ENCODE measurements around the gene ANKRD53.

The ANKRD53 gene

DNA sequence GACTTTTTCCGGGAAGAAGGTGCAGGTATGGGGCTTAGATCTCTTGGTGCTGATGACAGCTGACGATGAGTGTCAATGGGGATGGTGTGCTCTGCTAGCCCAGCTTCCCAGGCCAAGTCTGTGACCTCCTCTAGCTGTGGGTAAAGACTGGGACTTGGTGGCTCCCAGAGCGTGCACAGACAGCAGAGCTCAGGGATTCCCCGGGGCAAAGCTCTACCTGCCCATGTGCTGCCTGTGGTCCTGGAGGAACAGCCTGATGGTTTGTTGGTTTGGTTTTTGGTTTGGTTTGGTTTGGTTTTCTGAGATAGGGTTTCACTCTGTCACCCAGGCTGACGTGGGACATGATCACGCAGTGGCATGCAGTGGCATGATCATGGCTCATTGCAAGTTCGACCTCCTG is 23.5 kb upstream of the ANKRD53 start:
- TF ChIP-seq, protein P1, sequence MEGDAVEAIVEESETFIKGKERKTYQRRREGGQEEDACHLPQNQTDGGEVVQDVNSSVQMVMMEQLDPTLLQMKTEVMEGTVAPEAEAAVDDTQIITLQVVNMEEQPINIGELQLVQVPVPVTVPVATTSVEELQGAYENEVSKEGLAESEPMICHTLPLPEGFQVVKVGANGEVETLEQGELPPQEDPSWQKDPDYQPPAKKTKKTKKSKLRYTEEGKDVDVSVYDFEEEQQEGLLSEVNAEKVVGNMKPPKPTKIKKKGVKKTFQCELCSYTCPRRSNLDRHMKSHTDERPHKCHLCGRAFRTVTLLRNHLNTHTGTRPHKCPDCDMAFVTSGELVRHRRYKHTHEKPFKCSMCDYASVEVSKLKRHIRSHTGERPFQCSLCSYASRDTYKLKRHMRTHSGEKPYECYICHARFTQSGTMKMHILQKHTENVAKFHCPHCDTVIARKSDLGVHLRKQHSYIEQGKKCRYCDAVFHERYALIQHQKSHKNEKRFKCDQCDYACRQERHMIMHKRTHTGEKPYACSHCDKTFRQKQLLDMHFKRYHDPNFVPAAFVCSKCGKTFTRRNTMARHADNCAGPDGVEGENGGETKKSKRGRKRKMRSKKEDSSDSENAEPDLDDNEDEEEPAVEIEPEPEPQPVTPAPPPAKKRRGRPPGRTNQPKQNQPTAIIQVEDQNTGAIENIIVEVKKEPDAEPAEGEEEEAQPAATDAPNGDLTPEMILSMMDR (IDR thresholded peaks at IDR 0.05; ENCODE audit: extremely low read depth, insufficient read depth, missing control alignments): no peak
- no peak for DNase-seq (ENCODE audit: low spot score)
- in situ Hi-C loops (cut with MboI; ENCODE audit: low pct_unique_long_range_greater_than_20kb, low sequenced_read_pairs, unreplicated experiment): no loop called here

DNA sequence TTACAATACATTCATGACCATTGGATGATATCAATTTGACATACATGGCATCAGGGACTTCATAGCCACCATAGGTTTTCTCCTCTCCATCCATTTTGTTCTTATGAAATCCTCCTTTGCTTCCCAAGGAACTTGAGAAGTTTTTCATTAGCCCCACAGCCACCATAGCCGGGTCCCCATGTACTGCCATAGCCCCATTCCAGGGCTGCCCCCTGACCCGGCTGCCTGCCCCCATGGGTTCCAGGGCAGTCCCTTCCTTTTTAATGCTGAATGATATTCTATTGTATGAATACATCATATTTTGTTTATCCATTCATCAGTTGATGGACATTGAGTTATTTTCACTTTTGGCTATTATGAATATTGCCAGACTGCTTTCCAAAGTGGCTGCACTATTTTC is 22.3 kb upstream of the ANKRD53 start:
- no peak for DNase-seq (ENCODE audit: low spot score)
- TF ChIP-seq, protein P1 (IDR thresholded peaks at IDR 0.05; ENCODE audit: extremely low read depth, insufficient read depth, missing control alignments): no peak
- in situ Hi-C loops (cut with MboI; ENCODE audit: low pct_unique_long_range_greater_than_20kb, low sequenced_read_pairs, unreplicated experiment): no loop called here

- in situ Hi-C loops (cut with MboI; ENCODE audit: low pct_unique_long_range_greater_than_20kb, low sequenced_read_pairs, unreplicated experiment): no loop called here
- TF ChIP-seq, protein P1 (IDR thresholded peaks at IDR 0.05; ENCODE audit: extremely low read depth, insufficient read depth, missing control alignments): no peak
- no peak for DNase-seq (ENCODE audit: low spot score)
These were observed 20.6 kb upstream of the ANKRD53 start for GRCh38 chr2:70957798-70958197.

GRCh38 chr2:70958759-70959158 is 19.7 kb upstream of the ANKRD53 start:
- in situ Hi-C loops (cut with MboI; ENCODE audit: low pct_unique_long_range_greater_than_20kb, low sequenced_read_pairs, unreplicated experiment): no loop called here
- DNase-seq (ENCODE audit: low spot score): no peak

DNA sequence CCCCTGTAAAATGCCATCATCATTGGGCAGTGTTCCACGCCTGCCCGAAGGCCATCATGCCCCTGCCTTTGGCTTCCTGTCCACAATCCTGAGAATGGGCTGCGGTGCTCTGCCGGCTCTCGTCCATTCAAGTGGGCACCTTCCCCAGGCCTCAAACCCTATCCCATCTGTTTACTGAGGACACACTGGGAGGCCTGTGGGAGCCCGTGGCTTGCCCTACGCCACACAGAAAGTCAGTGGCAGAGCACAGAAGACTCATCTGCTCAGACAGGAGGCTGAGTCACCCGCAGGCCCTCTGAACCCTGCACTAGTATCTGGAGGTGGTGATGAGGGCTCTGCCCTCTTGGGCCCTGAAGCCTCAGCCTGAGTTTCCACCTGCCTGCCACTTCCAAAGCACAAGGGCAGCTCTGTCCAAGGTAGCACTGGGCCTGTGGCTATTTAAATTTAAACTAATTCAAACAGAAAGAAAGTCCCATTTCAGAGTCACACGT is 19.1 kb upstream of the ANKRD53 start:
- in situ Hi-C loops (cut with MboI; ENCODE audit: low pct_unique_long_range_greater_than_20kb, low sequenced_read_pairs, unreplicated experiment): no loop called here
- DNase-seq (ENCODE audit: low spot score): no peak
- TF ChIP-seq, protein P1 (IDR thresholded peaks at IDR 0.05; ENCODE audit: extremely low read depth, insufficient read depth, missing control alignments): no peak

More at GRCh38 chr2:70958759-70959158, 19.7 kb upstream of the ANKRD53 start:
- TF ChIP-seq, protein P1 (IDR thresholded peaks at IDR 0.05; ENCODE audit: extremely low read depth, insufficient read depth, missing control alignments): no peak

DNA sequence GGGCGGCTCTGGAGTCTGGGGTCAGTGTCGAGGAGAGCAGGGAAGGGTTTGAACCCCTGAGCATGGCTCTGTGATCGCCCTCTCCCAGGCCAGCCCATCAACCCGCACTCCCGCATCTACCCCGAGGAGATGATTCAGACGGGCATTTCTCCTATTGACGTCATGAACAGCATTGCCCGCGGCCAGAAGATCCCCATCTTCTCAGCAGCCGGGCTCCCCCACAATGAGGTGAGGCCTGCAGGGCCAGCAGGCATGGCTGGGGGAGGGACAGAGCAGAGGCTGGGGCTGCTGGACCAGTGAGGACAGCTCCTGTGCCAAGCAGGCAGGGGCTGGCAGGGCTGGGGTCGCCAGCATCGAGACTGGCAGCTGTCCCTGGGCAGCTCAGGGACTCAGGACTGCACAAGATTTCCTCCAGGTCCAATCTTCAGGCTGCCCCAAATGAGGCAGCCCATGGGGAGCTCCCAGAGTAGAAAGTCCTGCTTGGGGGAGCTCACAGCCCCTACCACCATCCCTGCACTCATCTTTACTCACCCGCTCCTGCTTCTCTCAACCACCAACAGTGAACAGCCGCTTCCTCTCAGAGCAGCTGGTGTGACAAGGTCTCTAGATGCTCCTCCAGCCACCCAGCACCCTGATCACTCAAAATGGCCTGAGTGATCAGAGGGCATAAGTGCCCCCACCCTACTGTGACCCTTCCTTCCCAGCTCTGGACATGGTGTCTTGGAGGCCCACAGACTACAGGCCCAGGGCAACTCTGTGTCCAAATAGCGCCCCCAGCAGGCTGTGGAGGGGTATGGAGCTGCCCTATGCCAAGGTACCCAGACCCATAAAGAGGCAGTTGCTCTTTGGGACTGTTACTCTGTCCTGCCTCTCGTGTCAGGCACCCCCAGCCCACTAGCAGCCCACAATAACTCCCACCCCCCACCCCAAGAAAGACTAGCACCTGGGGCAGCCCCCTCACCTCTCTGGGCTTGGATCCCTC is 18.3 kb upstream of the ANKRD53 start:
- no peak for DNase-seq (ENCODE audit: low spot score)
- TF ChIP-seq, protein P1 (IDR thresholded peaks at IDR 0.05; ENCODE audit: extremely low read depth, insufficient read depth, missing control alignments): no peak
- in situ Hi-C loops (cut with MboI; ENCODE audit: low pct_unique_long_range_greater_than_20kb, low sequenced_read_pairs, unreplicated experiment): no loop called here
